Hepatocyte (in vitro differentiated cells): Measurements from ENCODE around the gene GPR15. TPM values are rescaled to one million over a fixed set of nuclear protein-coding genes. Genes with fewer than 3 reads are reported as not detected.

Experiments used
- DNase-seq: peaks from one replicate; pipeline ENCODE4 v3.0.0-alpha.2; 2016; ENCODE audit warnings: low spot score
- H2AFZ ChIP-seq: fragments of 200-600 bp; sonication (generic); 2 replicates; pipeline ENCODE4 v1.6.0; 2016; ENCODE audit warnings: antibody characterized with exemption, mild to moderate bottlenecking
- H3K27ac ChIP-seq: fragments of 200-600 bp; sonication (generic); 2 replicates; pipeline ENCODE4 v1.5.1; 2016; ENCODE audit warnings: mild to moderate bottlenecking
- H3K27me3 ChIP-seq: fragments of 200-600 bp; sonication (generic); 2 replicates; pipeline ENCODE4 v1.6.1; 2016
- H3K36me3 ChIP-seq: fragments of 200-600 bp; sonication (generic); replicated peaks from 2 replicates; pipeline ENCODE4 v1.5.1; 2016; ENCODE audit warnings: low read depth; ENCODE audit not compliant: insufficient read depth
- H3K4me1 ChIP-seq: fragments of 200-600 bp; sonication (generic); 2 replicates; pipeline ENCODE4 v1.5.1; 2016; ENCODE audit warnings: mild to moderate bottlenecking, moderate library complexity; ENCODE audit not compliant: insufficient read depth
- H3K4me2 ChIP-seq: fragments of 200-600 bp; sonication (generic); 2 replicates; pipeline ENCODE4 v1.6.0; 2016
- H3K4me3 ChIP-seq: fragments of 200-600 bp; sonication (generic); 2 replicates; pipeline ENCODE4 v1.5.1; 2016; ENCODE audit warnings: mild to moderate bottlenecking
- H3K79me2 ChIP-seq: fragments of 200-600 bp; sonication (generic); 2 replicates; pipeline ENCODE4 v1.6.0; 2017; ENCODE audit warnings: mild to moderate bottlenecking
- H3K9me2 ChIP-seq: fragments of 200-600 bp; sonication (generic); replicated peaks from 2 replicates; pipeline ENCODE4 v1.6.0; 2017; ENCODE audit warnings: mild to moderate bottlenecking; ENCODE audit not compliant: insufficient read depth
- H3K9me3 ChIP-seq: fragments of 200-600 bp; sonication (generic); 2 replicates; pipeline ENCODE4 v1.5.1; 2016; ENCODE audit warnings: low read depth, mild to moderate bottlenecking
- H4K20me1 ChIP-seq: fragments of 200-600 bp; sonication (generic); 2 replicates; pipeline ENCODE4 v1.6.0; 2016; ENCODE audit warnings: mild to moderate bottlenecking; ENCODE audit not compliant: insufficient read depth, poor library complexity, severe bottlenecking
- EZH2 ChIP-seq: fragments of 200-600 bp; sonication (generic); IDR thresholded peaks from 2 replicates; pipeline ENCODE4 v1.6.1; 2016; ENCODE audit warnings: antibody characterized with exemption, mild to moderate bottlenecking, borderline replicate concordance
- EZH2phosphoT487 ChIP-seq: fragments of 200-600 bp; sonication (generic); IDR thresholded peaks from one replicate; pipeline ENCODE4 v1.6.1; 2018; ENCODE audit warnings: antibody characterized with exemption, mild to moderate bottlenecking, low read depth, moderate library complexity; ENCODE audit not compliant: unreplicated experiment, severe bottlenecking
- WGBS: methylation state at CpG from one replicate; pipeline ENCODE4 v1.1.6; 2016; ENCODE audit warnings: low lambda C conversion rate; ENCODE audit errors: missing lambda C conversion rate; 5-methylcytosine and 5-hydroxymethylcytosine counted together
- polyA plus RNA-seq: library from polyadenylated mRNA; unstranded; fragments of >200 nt; fragmentation: Nextera tagmentation; extraction: Ambion mirVana; gene quantifications from 2 replicates; pipeline ENCODE4 v1.2.1, GENCODE V29; 2016
- total RNA-seq: library from RNA; depleted of rRNA; stranded (reverse); fragments of >200 nt; gene quantifications from 2 replicates; pipeline ENCODE4 v1.2.3, GENCODE V29; 2014
- TF ChIP-seq, protein P1 (sequence below): fragments of 200-600 bp; sonication (generic); IDR thresholded peaks from 2 replicates; pipeline ENCODE4 v1.5.1; 2016; ENCODE audit warnings: antibody characterized with exemption, mild to moderate bottlenecking; ENCODE audit not compliant: poor library complexity

The GPR15 gene
- total and polyA plus RNA-seq, 2 experiments from 2014 or later = not detected

DNA sequence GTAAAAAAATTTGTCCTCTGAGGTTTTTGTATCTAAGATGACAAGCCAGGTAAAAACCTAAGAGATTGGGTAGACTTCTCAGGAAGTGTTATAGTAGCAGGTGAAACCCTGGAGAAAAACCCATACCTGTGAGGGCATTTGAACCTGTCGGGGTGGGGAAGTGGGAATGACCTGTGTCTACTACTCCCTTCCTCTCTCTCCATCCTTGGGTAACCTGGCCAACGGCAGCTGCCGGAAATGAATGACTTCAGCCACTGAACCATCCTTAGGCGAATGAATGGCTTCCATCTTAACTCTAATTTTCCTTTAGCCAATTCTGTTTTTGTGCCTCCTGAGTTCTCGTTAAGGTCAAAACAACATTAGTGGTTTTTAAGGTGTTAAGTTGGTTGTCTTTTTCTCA lies 16.8 kb downstream of the GPR15 start:
- Histone ChIP-seq H3K9me2 (no peaks in the 10 kb centered on the region), H3K36me3 (no peaks in the 10 kb centered on the region), H3K4me3 (no peak overlapping the region), H2AFZ (no peak overlapping the region), H3K4me1 (peaks cover 6% of the 10 kb centered on the region), H3K4me2 (no peak overlapping the region), H3K27me3 (no peaks in the 10 kb centered on the region), H4K20me1 (no peaks in the 10 kb centered on the region), H3K27ac (no peak overlapping the region), H3K9me3 (no peaks in the 10 kb centered on the region), H3K79me2 (no peaks in the 10 kb centered on the region)
- no peak for DNase-seq
- TF ChIP-seq EZH2phosphoT487 = no peak
- no peak for TF ChIP-seq EZH2
- TF ChIP-seq, protein P1, sequence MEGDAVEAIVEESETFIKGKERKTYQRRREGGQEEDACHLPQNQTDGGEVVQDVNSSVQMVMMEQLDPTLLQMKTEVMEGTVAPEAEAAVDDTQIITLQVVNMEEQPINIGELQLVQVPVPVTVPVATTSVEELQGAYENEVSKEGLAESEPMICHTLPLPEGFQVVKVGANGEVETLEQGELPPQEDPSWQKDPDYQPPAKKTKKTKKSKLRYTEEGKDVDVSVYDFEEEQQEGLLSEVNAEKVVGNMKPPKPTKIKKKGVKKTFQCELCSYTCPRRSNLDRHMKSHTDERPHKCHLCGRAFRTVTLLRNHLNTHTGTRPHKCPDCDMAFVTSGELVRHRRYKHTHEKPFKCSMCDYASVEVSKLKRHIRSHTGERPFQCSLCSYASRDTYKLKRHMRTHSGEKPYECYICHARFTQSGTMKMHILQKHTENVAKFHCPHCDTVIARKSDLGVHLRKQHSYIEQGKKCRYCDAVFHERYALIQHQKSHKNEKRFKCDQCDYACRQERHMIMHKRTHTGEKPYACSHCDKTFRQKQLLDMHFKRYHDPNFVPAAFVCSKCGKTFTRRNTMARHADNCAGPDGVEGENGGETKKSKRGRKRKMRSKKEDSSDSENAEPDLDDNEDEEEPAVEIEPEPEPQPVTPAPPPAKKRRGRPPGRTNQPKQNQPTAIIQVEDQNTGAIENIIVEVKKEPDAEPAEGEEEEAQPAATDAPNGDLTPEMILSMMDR = no peak
- 78% methylated on average over 5 of the region's 5 CpGs for WGBS

- WGBS = 99% methylated on average over 3 of the region's 3 CpGs
- Histone ChIP-seq H3K27me3 (no peaks in the 10 kb centered on the region), H3K9me2 (no peaks in the 10 kb centered on the region), H3K9me3 (no peaks in the 10 kb centered on the region), H3K36me3 (no peaks in the 10 kb centered on the region), H2AFZ (no peak overlapping the region), H4K20me1 (no peaks in the 10 kb centered on the region), H3K4me2 (no peak overlapping the region), H3K27ac (no peak overlapping the region), H3K4me3 (no peak overlapping the region), H3K4me1 (peaks cover 6% of the 10 kb centered on the region), H3K79me2 (no peaks in the 10 kb centered on the region)
- TF ChIP-seq EZH2phosphoT487 (no peak), EZH2 (no peak)
- TF ChIP-seq, protein P1 = no peak
- no peak for DNase-seq
Observed at GRCh38 chr3:98550833-98551232, 19.1 kb downstream of the GPR15 start.

- Histone ChIP-seq H3K4me3 (no peak overlapping the region), H3K27me3 (no peaks in the 10 kb centered on the region), H3K36me3 (no peaks in the 10 kb centered on the region), H2AFZ (no peak overlapping the region), H3K9me3 (no peaks in the 10 kb centered on the region), H3K4me1 (peaks cover 6% of the 10 kb centered on the region), H3K27ac (peak overlapping the region; percentile 36), H3K9me2 (no peaks in the 10 kb centered on the region), H4K20me1 (no peaks in the 10 kb centered on the region), H3K79me2 (no peaks in the 10 kb centered on the region), H3K4me2 (no peak overlapping the region)
- WGBS = 88% methylated on average over 2 of the region's 2 CpGs
- DNase-seq = no peak
- TF ChIP-seq, protein P1 = no peak
- no peak for TF ChIP-seq EZH2phosphoT487
- TF ChIP-seq EZH2 = no peak
Observed at GRCh38 chr3:98551236-98551635, 19.5 kb downstream of the GPR15 start.

- Histone ChIP-seq H3K79me2 (no peaks in the 10 kb centered on the region), H3K4me2 (no peak overlapping the region), H3K27ac (peak overlapping the region; percentile 72), H3K27me3 (no peaks in the 10 kb centered on the region), H4K20me1 (no peaks in the 10 kb centered on the region), H3K9me2 (no peaks in the 10 kb centered on the region), H3K36me3 (no peaks in the 10 kb centered on the region), H3K4me1 (peaks cover 6% of the 10 kb centered on the region), H3K9me3 (no peaks in the 10 kb centered on the region), H3K4me3 (no peak overlapping the region), H2AFZ (no peak overlapping the region)
- DNase-seq = peak; percentile 56
- TF ChIP-seq EZH2phosphoT487 (no peak), EZH2 (no peak)
- TF ChIP-seq, protein P1 = no peak
- WGBS = 58% methylated on average over 3 of the region's 3 CpGs
Observed at GRCh38 chr3:98551754-98552153, 20.0 kb downstream of the GPR15 start.
